Measurements from ENCODE around the gene PRKAG1. TPM values are rescaled to one million over a fixed set of nuclear protein-coding genes. Genes with fewer than 3 reads are reported as not detected.

PRKAG1 gene
- total and polyA plus RNA-seq, 8 donors = 48.4 to 81.8 (median 78.3) TPM

- H3K36me3 ChIP-seq = peaks cover 0 to 44% of the 10 kb centered on the region in 2 donors
- peaks cover 17 to 55% of the 10 kb centered on the region in 2 donors for H3K4me1 ChIP-seq
- no peak within 1 kb of the TSS for H3K27ac ChIP-seq
- peak within 1 kb of the TSS; percentile 36 to 52 for H3K4me3 ChIP-seq
- H3K9me3 ChIP-seq = no peaks in the 10 kb centered on the region
- peak in 1 of 4 donors; percentile 83 for DNase-seq
- no peak for TF ChIP-seq CTCF (IDR thresholded peaks at IDR 0.05)
- H3K27me3 ChIP-seq = peaks cover 24 to 72% of the 10 kb centered on the region in 2 donors
- intact Hi-C loops (cut with DNase I) = no loop called here
- peak; percentile 5 for ATAC-seq
These were observed 19.0 kb downstream of the PRKAG1 start, which contains the start of gene DDN for GRCh38 chr12:48999371-49000131. Gene DDN, minus strand, starts transcription at chr12:48999375. Its CDS starts 88 bp downstream, at chr12:48999287.

GRCh38 chr12:48998497-48999353 is 19.9 kb downstream of the PRKAG1 start:
- intact Hi-C loops (cut with DNase I) = no loop called here
- Histone ChIP-seq H3K4me1 (peaks cover 17 to 51% of the 10 kb centered on the region in 2 donors), H3K27ac (no peak overlapping the region), H3K4me3 (peak overlapping the region; percentile 36 to 52), H3K36me3 (peaks cover 0 to 36% of the 10 kb centered on the region in 2 donors), H3K27me3 (peaks cover 30 to 80% of the 10 kb centered on the region in 2 donors), H3K9me3 (no peaks in the 10 kb centered on the region)
- DNase-seq = no peak
- TF ChIP-seq CTCF (IDR thresholded peaks at IDR 0.05) = no peak
- ATAC-seq = peak; percentile 4

GRCh38 chr12:48997719-48998496 is 20.7 kb downstream of the PRKAG1 start:
- Histone ChIP-seq H3K4me1 (peaks cover 17 to 51% of the 10 kb centered on the region in 2 donors), H3K36me3 (peaks cover 0 to 28% of the 10 kb centered on the region in 2 donors), H3K4me3 (peak overlapping the region; percentile 36 to 52), H3K27me3 (peaks cover 30 to 88% of the 10 kb centered on the region in 2 donors), H3K27ac (no peak overlapping the region), H3K9me3 (no peaks in the 10 kb centered on the region)
- no peak for TF ChIP-seq CTCF (IDR thresholded peaks at IDR 0.05)
- DNase-seq (peak in 1 of 4 donors; percentile 88), ATAC-seq (peak; percentile 31)
- intact Hi-C loops (cut with DNase I) = no loop called here

GRCh38 chr12:48996794-48997718 is 21.5 kb downstream of the PRKAG1 start:
- Histone ChIP-seq H3K4me1 (peaks cover 17 to 51% of the 10 kb centered on the region in 2 donors), H3K4me3 (peak overlapping the region; percentile 23 to 52), H3K9me3 (no peaks in the 10 kb centered on the region), H3K27ac (no peak overlapping the region), H3K27me3 (peaks cover 33 to 97% of the 10 kb centered on the region in 2 donors), H3K36me3 (peaks cover 0 to 19% of the 10 kb centered on the region in 2 donors)
- peak; percentile 75 for ATAC-seq
- peak in 3 of 4 donors; percentile 70 to 94 (median 84) for DNase-seq
- TF ChIP-seq CTCF (IDR thresholded peaks at IDR 0.05) = peak; percentile 74 to 80
- intact Hi-C loops (cut with DNase I) = no loop called here

Measured in left lung (tissue), 10 donors.